WTC11 (cell line): ENCODE results near the gene DGCR2.

ENCODE experiments used
- CREB1 ChIP-seq: sonication (generic); formaldehyde crosslinking; IDR thresholded peaks from 2 replicates; pipeline ENCODE4 v1.8.0; 2023; ENCODE audit warnings: mild to moderate bottlenecking, missing genetic modification reagents
- FOXJ3 ChIP-seq: sonication (generic); formaldehyde crosslinking; IDR thresholded peaks from 2 replicates; pipeline ENCODE4 v1.9.0; 2021; ENCODE audit warnings: missing genetic modification reagents, mild to moderate bottlenecking, borderline replicate concordance
- FOXP1 ChIP-seq: sonication (generic); formaldehyde crosslinking; IDR thresholded peaks from 2 replicates; pipeline ENCODE4 v1.8.0; 2022; ENCODE audit warnings: missing genetic modification reagents, mild to moderate bottlenecking, moderate library complexity, borderline replicate concordance
- GABPB1 ChIP-seq: sonication (generic); formaldehyde crosslinking; IDR thresholded peaks from 2 replicates; pipeline ENCODE4 v1.8.1; 2023; ENCODE audit warnings: mild to moderate bottlenecking, missing genetic modification reagents
- HMGXB4 ChIP-seq: sonication (generic); formaldehyde crosslinking; IDR thresholded peaks from 2 replicates; pipeline ENCODE4 v1.8.1; 2023; ENCODE audit warnings: mild to moderate bottlenecking, moderate library complexity, missing genetic modification reagents
- JUN ChIP-seq: sonication (generic); formaldehyde crosslinking; IDR thresholded peaks from 2 replicates; pipeline ENCODE4 v1.8.0; 2023; ENCODE audit warnings: mild to moderate bottlenecking, missing genetic modification reagents
- TCF7 ChIP-seq: sonication (generic); formaldehyde crosslinking; IDR thresholded peaks from 2 replicates; pipeline ENCODE4 v1.8.0; 2022; ENCODE audit warnings: mild to moderate bottlenecking, low read depth, missing genetic modification reagents, moderate library complexity
- ZNF219 ChIP-seq: sonication (generic); formaldehyde crosslinking; IDR thresholded peaks from 2 replicates; pipeline ENCODE4 v1.8.0; 2023; ENCODE audit warnings: missing genetic modification reagents, mild to moderate bottlenecking, borderline replicate concordance
- ZNF263 ChIP-seq: sonication (generic); formaldehyde crosslinking; IDR thresholded peaks from 2 replicates; pipeline ENCODE4 v1.8.1; 2022; ENCODE audit warnings: low read depth, mild to moderate bottlenecking, moderate library complexity, missing genetic modification reagents
- ZNF532 ChIP-seq: fragments of 250-450 bp; sonication (Bioruptor Pico); IDR thresholded peaks from 2 replicates; pipeline ENCODE4 v1.9.0; 2021; ENCODE audit warnings: mild to moderate bottlenecking, borderline replicate concordance
- TF ChIP-seq, protein P1 (sequence below): sonication (generic); formaldehyde crosslinking; IDR thresholded peaks from 2 replicates; pipeline ENCODE4 v1.8.0; 2022; ENCODE audit warnings: mild to moderate bottlenecking, missing genetic modification reagents
- TF ChIP-seq, protein P2 (sequence below): fragments of 200-600 bp; IDR thresholded peaks from 2 replicates; pipeline ENCODE4 v1.8.0; 2022; ENCODE audit warnings: antibody characterized with exemption
- TF ChIP-seq, protein P3 (sequence below): sonication (generic); formaldehyde crosslinking; IDR thresholded peaks from 2 replicates; pipeline ENCODE4 v1.8.1; 2022; ENCODE audit warnings: low read depth, mild to moderate bottlenecking, moderate library complexity, missing genetic modification reagents, borderline replicate concordance

GRCh38 chr22:19069451-19069850 is 52.8 kb downstream of the DGCR2 start:
- no peak for TF ChIP-seq ZNF219 (CRISPR knock-in tag)
- TF ChIP-seq FOXP1 (CRISPR knock-in tag), result no peak
- TF ChIP-seq, protein P1, sequence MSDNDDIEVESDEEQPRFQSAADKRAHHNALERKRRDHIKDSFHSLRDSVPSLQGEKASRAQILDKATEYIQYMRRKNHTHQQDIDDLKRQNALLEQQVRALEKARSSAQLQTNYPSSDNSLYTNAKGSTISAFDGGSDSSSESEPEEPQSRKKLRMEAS (CRISPR knock-in tag), result no peak
- TF ChIP-seq, protein P2, sequence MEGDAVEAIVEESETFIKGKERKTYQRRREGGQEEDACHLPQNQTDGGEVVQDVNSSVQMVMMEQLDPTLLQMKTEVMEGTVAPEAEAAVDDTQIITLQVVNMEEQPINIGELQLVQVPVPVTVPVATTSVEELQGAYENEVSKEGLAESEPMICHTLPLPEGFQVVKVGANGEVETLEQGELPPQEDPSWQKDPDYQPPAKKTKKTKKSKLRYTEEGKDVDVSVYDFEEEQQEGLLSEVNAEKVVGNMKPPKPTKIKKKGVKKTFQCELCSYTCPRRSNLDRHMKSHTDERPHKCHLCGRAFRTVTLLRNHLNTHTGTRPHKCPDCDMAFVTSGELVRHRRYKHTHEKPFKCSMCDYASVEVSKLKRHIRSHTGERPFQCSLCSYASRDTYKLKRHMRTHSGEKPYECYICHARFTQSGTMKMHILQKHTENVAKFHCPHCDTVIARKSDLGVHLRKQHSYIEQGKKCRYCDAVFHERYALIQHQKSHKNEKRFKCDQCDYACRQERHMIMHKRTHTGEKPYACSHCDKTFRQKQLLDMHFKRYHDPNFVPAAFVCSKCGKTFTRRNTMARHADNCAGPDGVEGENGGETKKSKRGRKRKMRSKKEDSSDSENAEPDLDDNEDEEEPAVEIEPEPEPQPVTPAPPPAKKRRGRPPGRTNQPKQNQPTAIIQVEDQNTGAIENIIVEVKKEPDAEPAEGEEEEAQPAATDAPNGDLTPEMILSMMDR, result no peak
- no peak for TF ChIP-seq CREB1
- no peak for TF ChIP-seq ZNF532 (CRISPR knock-in tag)
- no peak for TF ChIP-seq HMGXB4 (CRISPR knock-in tag)
- no peak for TF ChIP-seq GABPB1 (CRISPR knock-in tag)
- TF ChIP-seq FOXJ3 (CRISPR knock-in tag), result no peak
- no peak for TF ChIP-seq TCF7 (CRISPR knock-in tag)
- TF ChIP-seq, protein P3, sequence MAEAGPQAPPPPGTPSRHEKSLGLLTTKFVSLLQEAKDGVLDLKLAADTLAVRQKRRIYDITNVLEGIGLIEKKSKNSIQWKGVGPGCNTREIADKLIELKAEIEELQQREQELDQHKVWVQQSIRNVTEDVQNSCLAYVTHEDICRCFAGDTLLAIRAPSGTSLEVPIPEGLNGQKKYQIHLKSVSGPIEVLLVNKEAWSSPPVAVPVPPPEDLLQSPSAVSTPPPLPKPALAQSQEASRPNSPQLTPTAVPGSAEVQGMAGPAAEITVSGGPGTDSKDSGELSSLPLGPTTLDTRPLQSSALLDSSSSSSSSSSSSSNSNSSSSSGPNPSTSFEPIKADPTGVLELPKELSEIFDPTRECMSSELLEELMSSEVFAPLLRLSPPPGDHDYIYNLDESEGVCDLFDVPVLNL (CRISPR knock-in tag), result no peak
- no peak for TF ChIP-seq JUN (CRISPR knock-in tag)
- TF ChIP-seq ZNF263 (CRISPR knock-in tag), result no peak
